IMR-90 (cell line): ENCODE results near the gene VPS4B. TPM values are rescaled to one million over a fixed set of nuclear protein-coding genes. Genes with fewer than 3 reads are reported as not detected.

Source experiments
- ATAC-seq: fragments of 200-7000 bp; cut with Tn5 transposase; 2 replicates; pipeline ENCODE4 v1.9.1; 2020; ENCODE audit warnings: low read depth, mild to moderate bottlenecking, moderate library complexity
- BruUV-seq: library from RNA; stranded (reverse); fragments of 400-500 nt; replicated peaks from 2 replicates; lab custom pipeline; 2021; lab: Mats Ljungman, UMichigan
- CTCF ChIA-PET: fragments of 300-600 bp; formaldehyde crosslinking; extraction: SDS; loops from one replicate; lab custom pipeline; 2021; ENCODE audit warnings: antibody characterized with exemption; lab: Yijun Ruan, JAX
- POLR2A ChIA-PET: fragments of 300-600 bp; sonication (Branson Sonifier 250); formaldehyde crosslinking; loops from one replicate; lab custom pipeline; 2022; ENCODE audit warnings: antibody characterized with exemption; ENCODE audit not compliant: unreplicated experiment; lab: Charles Lee
- DNase-seq: peaks from one replicate; pipeline ENCODE4 v3.0.0; 2013
- H2AFZ ChIP-seq: replicated peaks from 2 replicates; pipeline ENCODE3; 2013; ENCODE audit warnings: low read length, mild to moderate bottlenecking; ENCODE audit not compliant: poor library complexity
- H2AK5ac ChIP-seq: 2 replicates; pipeline ENCODE4 v1.6.1; 2013; ENCODE audit warnings: low read depth, low read length, inconsistent platforms
- H2AK9ac ChIP-seq: replicated peaks from 2 replicates; pipeline ENCODE3; 2013; ENCODE audit warnings: mild to moderate bottlenecking, low read depth, low read length, moderate library complexity; ENCODE audit not compliant: poor library complexity
- H2BK120ac ChIP-seq: 2 replicates; pipeline ENCODE4 v1.6.1; 2013; ENCODE audit warnings: low read depth, low read length, inconsistent platforms
- H2BK15ac ChIP-seq: 3 replicates; pipeline ENCODE4 v1.6.1; 2013; ENCODE audit warnings: low read depth, low read length, inconsistent platforms
- H2BK20ac ChIP-seq: 2 replicates; pipeline ENCODE4 v1.6.1; 2013; ENCODE audit warnings: low read depth, mild to moderate bottlenecking, inconsistent platforms, low read length, moderate library complexity
- H2BK5ac ChIP-seq: 2 replicates; pipeline ENCODE4 v1.6.1; 2013; ENCODE audit warnings: mild to moderate bottlenecking, low read depth, low read length, inconsistent platforms; ENCODE audit not compliant: poor library complexity, severe bottlenecking
- H3K14ac ChIP-seq: replicated peaks from 2 replicates; pipeline ENCODE4 v1.6.1; 2013; ENCODE audit warnings: low read depth, low read length, inconsistent platforms
- H3K18ac ChIP-seq: 2 replicates; pipeline ENCODE4 v1.6.1; 2013; ENCODE audit warnings: low read depth, low read length, control low read depth
- H3K23ac ChIP-seq: 2 replicates; pipeline ENCODE4 v1.6.1; 2013; ENCODE audit warnings: low read depth, low read length, inconsistent platforms
- H3K27ac ChIP-seq: 2 replicates; pipeline ENCODE4 v1.5.1; 2013; ENCODE audit warnings: mild to moderate bottlenecking, control low read depth, low read length; ENCODE audit not compliant: insufficient read depth
- H3K27me3 ChIP-seq: 2 replicates; pipeline ENCODE4 v1.6.1; 2013; ENCODE audit warnings: low read length; ENCODE audit not compliant: control insufficient read depth, insufficient read depth
- H3K36me3 ChIP-seq: 2 replicates; pipeline ENCODE4 v1.6.1; 2013; ENCODE audit warnings: low read length, mixed read lengths; ENCODE audit not compliant: control insufficient read depth, insufficient read depth
- H3K4ac ChIP-seq: 2 replicates; pipeline ENCODE4 v1.6.1; 2013; ENCODE audit warnings: low read depth, low read length, inconsistent platforms
- H3K4me1 ChIP-seq: 2 replicates; pipeline ENCODE4 v1.6.1; 2013; ENCODE audit warnings: low read length, mixed read lengths; ENCODE audit not compliant: control insufficient read depth, insufficient read depth
- H3K4me2 ChIP-seq: 2 replicates; pipeline ENCODE4 v1.6.1; 2013; ENCODE audit warnings: low read depth, mild to moderate bottlenecking, control low read depth, low read length, moderate library complexity
- H3K4me3 ChIP-seq: 2 replicates; pipeline ENCODE4 v1.5.1; 2013; ENCODE audit warnings: low read depth, mild to moderate bottlenecking, control low read depth, low read length, moderate library complexity; ENCODE audit not compliant: insufficient read depth
- H3K56ac ChIP-seq: 2 replicates; pipeline ENCODE4 v1.6.1; 2013; ENCODE audit warnings: low read length, inconsistent platforms; ENCODE audit not compliant: insufficient read depth; ENCODE audit errors: extremely low read depth
- H3K79me1 ChIP-seq, 2 experiments: 2 replicates each; pipeline ENCODE4 v1.6.1; 2013; ENCODE audit warnings: low read length in 2 of 2, inconsistent platforms in 1 of 2, low read depth in 1 of 2
- H3K9ac ChIP-seq: 2 replicates; pipeline ENCODE4 v1.6.1; 2013; ENCODE audit warnings: low read depth, low read length, control low read depth
- H3K9me1 ChIP-seq: 2 replicates; pipeline ENCODE4 v1.6.1; 2013; ENCODE audit warnings: low read length, inconsistent platforms; ENCODE audit not compliant: insufficient read depth
- H3K9me3 ChIP-seq: 2 replicates; pipeline ENCODE4 v1.6.1; 2013; ENCODE audit warnings: low read length; ENCODE audit not compliant: control insufficient read depth, insufficient read depth
- H4K20me1 ChIP-seq: 2 replicates; pipeline ENCODE4 v1.6.1; 2013; ENCODE audit warnings: low read length, inconsistent platforms; ENCODE audit not compliant: insufficient read depth
- H4K5ac ChIP-seq: 2 replicates; pipeline ENCODE4 v1.6.1; 2013; ENCODE audit warnings: mild to moderate bottlenecking, low read depth, low read length, control low read depth
- H4K8ac ChIP-seq, 2 experiments: 2 replicates each; pipeline ENCODE4 v1.6.1; 2013; ENCODE audit warnings: low read depth in 2 of 2, low read length in 2 of 2, control low read depth in 1 of 2, inconsistent platforms in 1 of 2
- H4K91ac ChIP-seq: 2 replicates; pipeline ENCODE4 v1.6.1; 2013; ENCODE audit warnings: low read depth, low read length, inconsistent platforms; ENCODE audit not compliant: insufficient read depth
- CEBPB ChIP-seq: IDR thresholded peaks from 2 replicates; pipeline ENCODE4 v1.6.1; 2012; ENCODE audit warnings: low read depth, low read length, improper control_type of control experiment
- MAFK ChIP-seq: IDR thresholded peaks from 2 replicates; pipeline ENCODE4 v1.6.1; 2012; ENCODE audit warnings: low read depth, low read length, improper control_type of control experiment
- WGBS, 2 experiments: methylation state at CpG; one replicate each; pipeline versions ENCODE4 v1.1.5 to v1.1.7; 2013; ENCODE audit warnings: missing lambda C conversion rate in 2 of 2; ENCODE audit not compliant: insufficient read length in 1 of 2; ENCODE audit errors: extremely low coverage in 2 of 2; 5-methylcytosine and 5-hydroxymethylcytosine counted together
- dilution Hi-C: fragments of 300-500 bp; cut with HindIII; formaldehyde crosslinking; loops from one replicate; pipeline ENCODE4 v1.14.3; 2018; ENCODE audit warnings: low sequenced_read_pairs; ENCODE audit not compliant: unreplicated experiment
- in situ Hi-C: fragments of 300-500 bp; cut with MboI; formaldehyde crosslinking; loops from 3 replicates; pipeline ENCODE4 v1.14.3; 2019; ENCODE audit warnings: low sequenced_read_pairs, inconsistent platforms, mixed read lengths
- intact Hi-C: fragments of 100-400 bp; cut with micrococcal nuclease; formaldehyde crosslinking; loops from 2 replicates; pipeline ENCODE4 v1.10.0; 2022
- polyA plus RNA-seq, 3 experiments: library from polyadenylated mRNA; depleted of rRNA; stranded (reverse); fragments of >200 nt; gene quantifications; 2 replicates each; pipeline ENCODE4 v1.2.3, GENCODE V29; 2012; ENCODE audit warnings: low replicate concordance in 1 of 3
- total RNA-seq: library from RNA; depleted of rRNA; stranded (reverse); fragments of >200 nt; gene quantifications from 2 replicates; pipeline ENCODE4 v1.2.3, GENCODE V29; 2012

VPS4B gene
- total and polyA plus RNA-seq, 2 of the 4 experiments (the other 2 are of a cell fraction), result 16.2 to 31.5 TPM

DNA sequence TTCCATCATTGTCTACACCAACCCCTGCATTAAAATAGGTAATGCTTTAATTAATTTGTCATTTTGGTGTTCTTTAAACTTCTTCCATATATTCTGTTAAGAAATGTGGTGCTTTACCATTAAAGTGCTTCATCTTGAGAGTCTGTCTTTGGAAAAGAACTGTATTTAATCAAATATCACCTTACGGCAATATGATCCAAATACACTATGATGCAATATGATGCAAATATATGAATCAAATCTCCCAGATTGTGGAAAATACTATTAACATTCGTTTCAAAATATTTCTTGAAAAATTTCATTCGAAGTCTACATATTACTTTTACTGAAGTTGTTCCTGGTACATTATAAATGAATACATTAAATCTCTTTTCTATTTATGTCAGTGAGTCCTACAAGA lies 23.0 kb downstream of the VPS4B start:
- Histone ChIP-seq H3K9ac (no peak overlapping the region), H3K27ac (no peak overlapping the region), H4K20me1 (no peaks in the 10 kb centered on the region), H3K4me3 (no peak overlapping the region), H2BK120ac (no peak overlapping the region), H4K91ac (no peak overlapping the region), H4K5ac (no peak overlapping the region), H2AK5ac (no peak overlapping the region), H3K36me3 (peaks cover 52% of the 10 kb centered on the region), H2AK9ac (no peak overlapping the region), H3K56ac (no peak overlapping the region), H3K27me3 (no peaks in the 10 kb centered on the region), H3K4me2 (no peak overlapping the region), H3K4ac (no peak overlapping the region), H3K23ac (no peak overlapping the region), H3K14ac (no peak overlapping the region), H3K79me1 (peaks cover 2 to 10% of the 10 kb centered on the region in 2 experiments; a peak in 2 of 4 replicates), H2BK15ac (no peak overlapping the region), H3K9me1 (no peaks in the 10 kb centered on the region), H3K4me1 (no peaks in the 10 kb centered on the region), H4K8ac (no peak overlapping the region), H3K18ac (no peak overlapping the region), H3K9me3 (no peaks in the 10 kb centered on the region), H2AFZ (no peak overlapping the region), H2BK5ac (no peak overlapping the region), H2BK20ac (no peak overlapping the region)
- in situ Hi-C loops, result no loop called here
- ChIA-PET CTCF (no interaction called here), POLR2A (no interaction called here)
- WGBS, 2 experiments, result no CpG with 5 or more reads among the region's 3 CpGs
- no TSS peak for BruUV-seq
- intact Hi-C loops, result no loop called here
- no peak for TF ChIP-seq MAFK
- peak; percentile 65 for TF ChIP-seq CEBPB
- DNase-seq (no peak), ATAC-seq (no peak)
- dilution Hi-C loops, result no loop called here
